K562 (cell line): ENCODE measurements around the gene SPINT1. TPM values are rescaled to one million over a fixed set of nuclear protein-coding genes. Genes with fewer than 3 reads are reported as not detected.

Experiments used
- ATAC-seq: fragments of 200-7000 bp; cut with Tn5 transposase; 3 replicates; pipeline ENCODE4 v1.9.1; 2020; ENCODE audit warnings: moderate library complexity
- BruUV-seq: library from RNA; stranded (reverse); fragments of 400-500 nt; replicated peaks from 2 replicates; lab custom pipeline; 2021; lab: Mats Ljungman, UMichigan
- CTCF ChIA-PET: fragments of 300-600 bp; formaldehyde crosslinking; extraction: SDS; loops from one replicate; lab custom pipeline; 2021; ENCODE audit warnings: low intra/inter-chr PET ratio; lab: Yijun Ruan, JAX
- POLR2A ChIA-PET: fragments of 300-600, 350-650 bp; sonication (Branson Sonifier 250); formaldehyde crosslinking; extraction: SDS; loops from one replicate; lab custom pipeline; 2021; ENCODE audit warnings: antibody characterized with exemption, inconsistent platforms; lab: Yijun Ruan, JAX
- DNase-seq, 4 experiments: peaks; one replicate each; pipeline versions ENCODE4 v3.0.0 to v3.0.0-alpha.2; 2011 to 2018; ENCODE audit warnings: low spot score in 3 of 4, mixed read lengths in 3 of 4; ENCODE audit errors: extremely low read depth in 1 of 4
- FAIRE-seq: peaks from 2 replicates; lab custom pipeline; 2011; peaks lifted over from hg19 to GRCh38; lab: Jason Lieb, UNC
- H2AFZ ChIP-seq: 2 replicates; pipeline ENCODE4 v1.6.0; 2011; ENCODE audit warnings: low read depth, low read length, control low read depth, inconsistent platforms
- H3K27ac ChIP-seq: fragments of 200-600 bp; 3 replicates; pipeline ENCODE4 v1.8.0; 2011; ENCODE audit warnings: low read depth, mild to moderate bottlenecking, control low read depth, inconsistent platforms, low read length, moderate library complexity, mixed read lengths; ENCODE audit errors: extremely low read depth
- H3K27me3 ChIP-seq, 2 experiments: fragments of 300-600 bp in 1 of 2; 2 replicates in 1 of 2; 3 replicates in 1 of 2; pipeline versions ENCODE4 v1.6.0 to v1.8.0; 2011; ENCODE audit warnings: inconsistent platforms in 2 of 2, low read length in 2 of 2, mild to moderate bottlenecking in 1 of 2, mixed read lengths in 1 of 2, moderate library complexity in 1 of 2; ENCODE audit not compliant: control insufficient read depth in 2 of 2, insufficient read depth in 2 of 2
- H3K36me3 ChIP-seq: fragments of 300-600 bp; 3 replicates; pipeline ENCODE4 v1.8.0; 2011; ENCODE audit warnings: mild to moderate bottlenecking, low read length, inconsistent platforms; ENCODE audit not compliant: control insufficient read depth, insufficient read depth
- H3K4me1 ChIP-seq, 2 experiments: fragments of 200-600 bp in 1 of 2; replicated peaks in 1 of 2; 2 replicates in 1 of 2; 3 replicates in 1 of 2; pipeline versions ENCODE4 v1.5.1 to v1.8.0; 2011; ENCODE audit warnings: inconsistent platforms in 2 of 2, low read length in 2 of 2, mild to moderate bottlenecking in 1 of 2, mixed read lengths in 1 of 2, moderate library complexity in 1 of 2; ENCODE audit not compliant: control insufficient read depth in 2 of 2, insufficient read depth in 2 of 2
- H3K4me2 ChIP-seq: 2 replicates; pipeline ENCODE4 v1.6.1; 2011; ENCODE audit warnings: low read length, control low read depth, inconsistent platforms, mixed read lengths; ENCODE audit not compliant: insufficient read depth
- H3K4me3 ChIP-seq: fragments of 200-600 bp; sonication (generic), shearing (Covaris generic); 2 replicates; pipeline ENCODE4 v1.5.1; 2016; ENCODE audit warnings: control low read depth, inconsistent platforms
- H3K79me2 ChIP-seq: fragments of 200-600 bp; 3 replicates; pipeline ENCODE4 v1.8.0; 2011; ENCODE audit warnings: low read length, inconsistent platforms; ENCODE audit not compliant: control insufficient read depth, insufficient read depth
- H3K9ac ChIP-seq, 2 experiments: 2 replicates each; pipeline versions ENCODE4 v1.6.0 to v1.6.1; 2011; ENCODE audit warnings: low read depth in 2 of 2, low read length in 2 of 2, control low read depth in 1 of 2, inconsistent platforms in 1 of 2, mild to moderate bottlenecking in 1 of 2, mixed read lengths in 1 of 2; ENCODE audit not compliant: insufficient read depth in 1 of 2
- H3K9me1 ChIP-seq: one replicate; pipeline ENCODE4 v1.6.0; 2011; ENCODE audit warnings: inconsistent platforms, mild to moderate bottlenecking, low read length, moderate library complexity; ENCODE audit not compliant: control insufficient read depth, insufficient read depth
- H3K9me3 ChIP-seq: replicated peaks from 2 replicates; pipeline ENCODE4 v1.5.1; 2011; ENCODE audit warnings: low read depth, low read length, inconsistent platforms; ENCODE audit not compliant: control insufficient read depth, insufficient read depth
- H4K20me1 ChIP-seq: replicated peaks from 2 replicates; pipeline ENCODE4 v1.6.1; 2011; ENCODE audit warnings: low read length, inconsistent platforms, mixed read lengths; ENCODE audit not compliant: control insufficient read depth, insufficient read depth
- AFF4 ChIP-seq: sonication (generic); formaldehyde crosslinking; IDR thresholded peaks from 2 replicates; pipeline ENCODE4 v1.8.0; 2023; ENCODE audit warnings: mild to moderate bottlenecking, missing genetic modification reagents
- ELK3 ChIP-seq: fragments of 450-650 bp; formaldehyde crosslinking; IDR thresholded peaks from 2 replicates; pipeline ENCODE4 v1.4.0; 2020; ENCODE audit warnings: mild to moderate bottlenecking
- GABPB2 ChIP-seq: fragments of 250-450 bp; sonication (Bioruptor Pico); conservative IDR thresholded peaks from 2 replicates; pipeline ENCODE4 v1.5.1; 2021; ENCODE audit warnings: mild to moderate bottlenecking
- NCOA1 ChIP-seq: fragments of 450-650 bp; IDR thresholded peaks from 2 replicates; pipeline ENCODE4 v1.6.1; 2016; ENCODE audit warnings: low read depth
- NR2C2 ChIP-seq, 2 experiments: fragments of 200-800 bp in 1 of 2; sonication (Bioruptor generic) in 1 of 2; sonication (generic) in 1 of 2; formaldehyde crosslinking in 1 of 2; IDR thresholded peaks; 2 replicates each; pipeline versions ENCODE4 v1.6.1 to v1.8.0; 2016 to 2022; ENCODE audit warnings: mild to moderate bottlenecking in 1 of 2, missing compliant biosample characterization in 1 of 2, missing genetic modification characterization in 1 of 2, missing genetic modification reagents in 1 of 2
- POLR2G ChIP-seq: fragments of 200-400 bp; formaldehyde crosslinking; IDR thresholded peaks from 2 replicates; pipeline ENCODE4 v1.6.1; 2017; ENCODE audit warnings: low read depth, mild to moderate bottlenecking, antibody characterized with exemption, low read length, moderate library complexity
- RBM34 ChIP-seq: fragments of 200-400 bp; formaldehyde crosslinking; IDR thresholded peaks from 2 replicates; pipeline ENCODE4 v1.6.1; 2018; ENCODE audit warnings: low read length, borderline replicate concordance; ENCODE audit not compliant: insufficient read depth
- SIX5 ChIP-seq, 2 experiments: IDR thresholded peaks; 2 replicates each; pipeline ENCODE4 v1.6.1; 2011; ENCODE audit warnings: low read length in 2 of 2, borderline replicate concordance in 1 of 2, low read depth in 1 of 2, mild to moderate bottlenecking in 1 of 2, moderate library complexity in 1 of 2; ENCODE audit not compliant: insufficient read depth in 1 of 2
- SMAD2 ChIP-seq: fragments of 150-350 bp; IDR thresholded peaks from 2 replicates; pipeline ENCODE4 v1.6.1; 2014; ENCODE audit warnings: low read depth, mild to moderate bottlenecking, low read length
- SRSF1 ChIP-seq: fragments of 200-400 bp; formaldehyde crosslinking; IDR thresholded peaks from 2 replicates; pipeline ENCODE4 v1.6.1; 2017; ENCODE audit warnings: mild to moderate bottlenecking, low read depth, low read length, moderate library complexity
- ZFX ChIP-seq: sonication (generic); formaldehyde crosslinking; IDR thresholded peaks from 2 replicates; pipeline ENCODE4 v1.8.0; 2022; ENCODE audit warnings: mild to moderate bottlenecking, missing genetic modification reagents, moderate library complexity
- WGBS: fragments of 100-300 bp; shearing (Covaris generic); methylation state at CpG from one replicate; pipeline ENCODE4 v1.1.6; 2016; ENCODE audit warnings: low coverage, mixed read lengths; ENCODE audit not compliant: insufficient coverage; ENCODE audit errors: missing lambda C conversion rate; 5-methylcytosine and 5-hydroxymethylcytosine counted together
- in situ Hi-C: fragments of 300-500 bp; cut with MboI; formaldehyde crosslinking; loops from 4 replicates; pipeline ENCODE4 v1.15.0; 2018; ENCODE audit warnings: inconsistent platforms, mixed read lengths
- intact Hi-C: fragments of 100-400 bp; cut with micrococcal nuclease; formaldehyde crosslinking; loops from 2 replicates; pipeline ENCODE4 v1.14.2; 2022
- polyA plus RNA-seq, 8 experiments: library from polyadenylated mRNA; depleted of rRNA in 4 of 8; stranded (reverse) in 5 of 8; unstranded in 3 of 8; fragments of >200 nt; fragmentation: Nextera tagmentation in 2 of 8; fragmentation: Illumina TruSeq in 1 of 8; extraction: Ambion mirVana in 2 of 8; extraction: Trizol in 1 of 8; gene quantifications; 2 replicates each; pipeline versions ENCODE4 v1.2.1 to v1.2.3, GENCODE V29; 2011 to 2014; ENCODE audit warnings: inconsistent platforms in 1 of 8, missing spikeins in 1 of 8
- total RNA-seq, 7 experiments: library from RNA; depleted of rRNA in 6 of 7; stranded (reverse); fragments of >200 nt in 6 of 7; fragmentation: Illumina TruSeq in 2 of 7; extraction: Trizol in 2 of 7; gene quantifications; 2 replicates each; pipeline versions ENCODE4 v1.2.1 to v1.2.3, GENCODE V29; 2011 to 2021; ENCODE audit warnings: low replicate concordance in 1 of 7
- TF ChIP-seq, protein P1 (sequence below): fragments of 450-650 bp; IDR thresholded peaks from 2 replicates; pipeline ENCODE4 v1.6.1; 2016

Gene SPINT1
- total and polyA plus RNA-seq, 9 of the 15 experiments (the other 6 are each of a cell fraction or from before 2014, with no cell fraction given) = 0.78 to 4.5 (median 1.5) TPM

GRCh38 chr15:40826423-40827075 is 17.3 kb upstream of the SPINT1 start (continued):
- TF ChIP-seq SIX5 (IDR thresholded peaks at IDR 0.05; ENCODE audit: borderline replicate concordance in 1 of 2, insufficient read depth in 1 of 2, low read depth in 1 of 2, low read length in 2 of 2) (no peak), NCOA1 (no peak), SMAD2 (no peak), RBM34 (no peak), ZFX (CRISPR knock-in tag) (peak; percentile 18; the same call in 1 of the 2 replicates), SRSF1 (no peak)

DNA sequence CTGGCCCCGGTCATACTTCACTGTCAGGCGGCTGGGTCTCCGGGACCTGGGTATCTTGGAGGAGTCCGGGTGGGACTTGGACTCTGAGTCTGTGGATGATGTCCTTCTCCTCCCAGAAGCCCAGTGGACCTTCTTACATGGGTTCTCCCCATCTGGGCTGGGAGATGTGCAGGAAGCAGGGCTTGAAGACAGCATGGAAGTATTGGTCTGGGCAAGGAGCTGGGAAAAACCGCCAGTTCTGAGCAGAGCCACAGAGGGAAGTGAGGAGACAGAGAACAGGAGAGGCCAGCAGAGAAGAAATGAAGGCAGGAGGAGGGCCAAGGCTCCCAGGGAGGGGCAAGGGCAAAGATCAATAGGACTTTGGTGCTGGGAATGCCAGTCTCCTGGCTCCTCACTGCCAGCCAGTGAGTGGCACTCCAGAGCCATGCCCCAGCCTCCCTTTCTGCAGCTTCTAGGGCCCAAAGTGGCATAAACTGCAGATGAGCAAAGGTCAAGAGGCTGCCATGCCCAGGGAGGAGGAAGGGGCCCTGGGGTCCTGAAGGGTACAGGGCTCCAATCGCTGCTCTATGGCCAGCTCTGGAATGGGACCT is 15.3 kb upstream of the SPINT1 start, which contains the start of gene PPP1R14D:
Gene PPP1R14D (minus strand): TSS at position 262 of the 590 bp plus-strand sequence. CDS start 67 bp downstream, at position 195.
- Histone ChIP-seq H2AFZ (peak within 1 kb of the TSS; percentile 88), H4K20me1 (peaks cover 4% of the 10 kb centered on the region), H3K4me3 (no peak within 1 kb of the TSS), H3K36me3 (no peaks in the 10 kb centered on the region), H3K79me2 (no peaks in the 10 kb centered on the region), H3K27me3 (no peaks in the 10 kb centered on the region), H3K4me1 (peaks cover 5 to 28% of the 10 kb centered on the region in 2 experiments; a peak in 4 of 5 replicates), H3K9me3 (no peaks in the 10 kb centered on the region), H3K9me1 (no peaks in the 10 kb centered on the region), H3K4me2 (peak within 1 kb of the TSS; percentile 17; the same call in 1 of the 2 replicates), H3K27ac (no peak within 1 kb of the TSS), H3K9ac (no peak within 1 kb of the TSS)
- intact Hi-C loops (no loop called here), in situ Hi-C loops (no loop called here)
- BruUV-seq = no TSS peak
- 49% methylated on average over 6 of the region's 6 CpGs for WGBS
- no peak for FAIRE-seq
- peak; percentile 37; the same call in 2 of the 3 replicates for ATAC-seq
- CTCF ChIA-PET = interaction anchor here (0.7 kb wide), 1 partner anchor 12 kb away, joined by 4 read pairs; no protein-coding TSS in a partner anchor
- no peak for DNase-seq
- POLR2A ChIA-PET = interaction anchor here (0.6 to 1.4 kb wide), 6 partner anchors 9 to 288 kb away, joined by 3 to 10 read pairs (median 4); partner anchors contain the start of gene INO80
- no peak for TF ChIP-seq POLR2G
- no peak for TF ChIP-seq GABPB2 (CRISPR knock-in tag)
- no peak for TF ChIP-seq NR2C2 (CRISPR knock-in tag; IDR thresholded peaks at IDR 0.05)
- TF ChIP-seq NR2C2 (tag; IDR thresholded peaks at IDR 0.05) = no peak
- TF ChIP-seq, protein P1, sequence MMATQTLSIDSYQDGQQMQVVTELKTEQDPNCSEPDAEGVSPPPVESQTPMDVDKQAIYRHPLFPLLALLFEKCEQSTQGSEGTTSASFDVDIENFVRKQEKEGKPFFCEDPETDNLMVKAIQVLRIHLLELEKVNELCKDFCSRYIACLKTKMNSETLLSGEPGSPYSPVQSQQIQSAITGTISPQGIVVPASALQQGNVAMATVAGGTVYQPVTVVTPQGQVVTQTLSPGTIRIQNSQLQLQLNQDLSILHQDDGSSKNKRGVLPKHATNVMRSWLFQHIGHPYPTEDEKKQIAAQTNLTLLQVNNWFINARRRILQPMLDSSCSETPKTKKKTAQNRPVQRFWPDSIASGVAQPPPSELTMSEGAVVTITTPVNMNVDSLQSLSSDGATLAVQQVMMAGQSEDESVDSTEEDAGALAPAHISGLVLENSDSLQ = peak; percentile 39; the same call in 1 of the 2 replicates
- no peak for TF ChIP-seq ELK3
- TF ChIP-seq AFF4 = no peak
